ENCODE measurements around the gene ADARB1. TPM values are rescaled to one million over a fixed set of nuclear protein-coding genes. Genes with fewer than 3 reads are reported as not detected.

ADARB1 gene
- total and polyA plus RNA-seq, 8 donors = 23.8 to 53.4 (median 30.2) TPM

DNA sequence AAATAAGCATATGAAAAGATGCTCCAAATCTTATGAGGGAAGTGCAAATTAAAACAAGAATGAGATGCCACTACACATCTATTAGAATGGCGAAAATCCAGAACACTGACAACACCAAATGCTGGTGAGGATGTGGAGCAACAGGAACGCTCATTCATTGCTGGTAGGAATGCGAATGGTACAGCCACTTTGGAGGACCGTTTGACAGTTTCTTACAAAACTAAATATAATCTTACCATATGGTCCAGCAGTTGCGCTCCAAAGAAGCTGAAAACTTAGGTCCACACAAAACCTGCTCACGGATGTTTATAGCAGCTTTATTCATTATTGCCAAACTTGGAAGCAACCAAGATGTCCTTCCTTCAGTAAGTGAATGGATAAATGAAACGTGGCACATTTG is 163.0 kb downstream of the ADARB1 start:
- Histone ChIP-seq H3K27me3 (peaks cover 12 to 33% of the 10 kb centered on the region in 2 donors), H3K36me3 (no peaks in the 10 kb centered on the region), H3K4me1 (no peaks in the 10 kb centered on the region), H3K4me3 (no peak overlapping the region), H3K9me3 (peaks cover 0 to 3% of the 10 kb centered on the region in 2 donors), H3K27ac (no peak overlapping the region)
- intact Hi-C loops (cut with DNase I) = no loop called here
- TF ChIP-seq, protein P1, sequence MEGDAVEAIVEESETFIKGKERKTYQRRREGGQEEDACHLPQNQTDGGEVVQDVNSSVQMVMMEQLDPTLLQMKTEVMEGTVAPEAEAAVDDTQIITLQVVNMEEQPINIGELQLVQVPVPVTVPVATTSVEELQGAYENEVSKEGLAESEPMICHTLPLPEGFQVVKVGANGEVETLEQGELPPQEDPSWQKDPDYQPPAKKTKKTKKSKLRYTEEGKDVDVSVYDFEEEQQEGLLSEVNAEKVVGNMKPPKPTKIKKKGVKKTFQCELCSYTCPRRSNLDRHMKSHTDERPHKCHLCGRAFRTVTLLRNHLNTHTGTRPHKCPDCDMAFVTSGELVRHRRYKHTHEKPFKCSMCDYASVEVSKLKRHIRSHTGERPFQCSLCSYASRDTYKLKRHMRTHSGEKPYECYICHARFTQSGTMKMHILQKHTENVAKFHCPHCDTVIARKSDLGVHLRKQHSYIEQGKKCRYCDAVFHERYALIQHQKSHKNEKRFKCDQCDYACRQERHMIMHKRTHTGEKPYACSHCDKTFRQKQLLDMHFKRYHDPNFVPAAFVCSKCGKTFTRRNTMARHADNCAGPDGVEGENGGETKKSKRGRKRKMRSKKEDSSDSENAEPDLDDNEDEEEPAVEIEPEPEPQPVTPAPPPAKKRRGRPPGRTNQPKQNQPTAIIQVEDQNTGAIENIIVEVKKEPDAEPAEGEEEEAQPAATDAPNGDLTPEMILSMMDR (IDR thresholded peaks at IDR 0.05) = no peak
- ATAC-seq = no peak
- no peak for DNase-seq

- H3K4me3 ChIP-seq = no peak overlapping the region
- DNase-seq = no peak
- intact Hi-C loops (cut with DNase I) = no loop called here
- ATAC-seq = no peak
- TF ChIP-seq, protein P1 (IDR thresholded peaks at IDR 0.05) = no peak
- peaks cover 0 to 11% of the 10 kb centered on the region in 2 donors for H3K27me3 ChIP-seq
- H3K27ac ChIP-seq = no peak overlapping the region
- H3K4me1 ChIP-seq = no peaks in the 10 kb centered on the region
- no peaks in the 10 kb centered on the region for H3K36me3 ChIP-seq
- H3K9me3 ChIP-seq = peaks cover 0 to 24% of the 10 kb centered on the region in 2 donors
Measured at GRCh38 chr21:45241357-45241756, 167.0 kb downstream of the ADARB1 start.

DNA sequence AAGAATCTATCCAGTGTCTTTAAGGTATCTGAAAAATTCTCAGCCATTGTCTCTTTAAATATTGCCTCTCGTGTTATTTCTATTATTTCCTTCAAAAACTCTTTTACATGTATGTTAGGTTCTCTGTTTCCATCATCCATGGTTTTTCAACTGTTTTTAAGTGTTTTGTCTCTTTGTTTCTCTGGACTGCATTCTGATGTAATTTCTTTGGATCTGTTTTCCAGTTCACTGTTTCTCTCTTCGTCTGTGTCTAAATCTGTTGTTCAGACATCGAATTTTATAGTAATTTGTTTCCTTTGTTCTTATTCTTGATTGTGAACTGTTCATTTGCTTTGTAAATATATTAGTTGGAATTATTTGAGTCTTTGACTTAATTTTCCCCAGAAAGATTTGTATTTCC is 169.2 kb downstream of the ADARB1 start:
- peaks cover 0 to 24% of the 10 kb centered on the region in 2 donors for H3K9me3 ChIP-seq
- H3K27me3 ChIP-seq = peaks cover 0 to 24% of the 10 kb centered on the region in 2 donors
- H3K4me1 ChIP-seq = no peaks in the 10 kb centered on the region
- intact Hi-C loops (cut with DNase I) = no loop called here
- DNase-seq (no peak), ATAC-seq (no peak)
- H3K27ac ChIP-seq = no peak overlapping the region
- H3K4me3 ChIP-seq = no peak overlapping the region
- H3K36me3 ChIP-seq = no peaks in the 10 kb centered on the region
- TF ChIP-seq, protein P1 (IDR thresholded peaks at IDR 0.05) = no peak

- H3K4me3 ChIP-seq = no peak overlapping the region
- intact Hi-C loops (cut with DNase I) = no loop called here
Measured at GRCh38 chr21:45244799-45245340, 170.5 kb downstream of the ADARB1 start.

More at GRCh38 chr21:45244799-45245340, 170.5 kb downstream of the ADARB1 start:
- TF ChIP-seq, protein P1 (IDR thresholded peaks at IDR 0.05) = no peak
- no peak for ATAC-seq
- H3K27ac ChIP-seq = no peak overlapping the region
- no peaks in the 10 kb centered on the region for H3K4me1 ChIP-seq
- H3K27me3 ChIP-seq = peaks cover 0 to 29% of the 10 kb centered on the region in 2 donors
- H3K36me3 ChIP-seq = no peaks in the 10 kb centered on the region
- H3K9me3 ChIP-seq = peaks cover 0 to 24% of the 10 kb centered on the region in 2 donors
- no peak for DNase-seq

All from left lung (tissue), 10 donors.